K562 (cell line): Measurements from ENCODE around the gene RNASET2. TPM values are rescaled to one million over a fixed set of nuclear protein-coding genes. Genes with fewer than 3 reads are reported as not detected.
A peak's percentile ranks its signal among the peaks of the same experiment; 100 is the strongest.

ENCODE experiments used
- ATAC-seq: fragments of 200-7000 bp; cut with Tn5 transposase; 3 replicates; pipeline ENCODE4 v1.9.1; 2020; ENCODE audit warnings: moderate library complexity
- BruUV-seq: library from RNA; stranded (reverse); fragments of 400-500 nt; replicated peaks from 2 replicates; lab custom pipeline; 2021; lab: Mats Ljungman, UMichigan
- CTCF ChIA-PET: fragments of 300-600 bp; formaldehyde crosslinking; extraction: SDS; loops from one replicate; lab custom pipeline; 2021; ENCODE audit warnings: low intra/inter-chr PET ratio; lab: Yijun Ruan, JAX
- POLR2A ChIA-PET: fragments of 300-600, 350-650 bp; sonication (Branson Sonifier 250); formaldehyde crosslinking; extraction: SDS; loops from one replicate; lab custom pipeline; 2021; ENCODE audit warnings: antibody characterized with exemption, inconsistent platforms; lab: Yijun Ruan, JAX
- DNase-seq, 4 experiments: peaks; one replicate each; pipeline versions ENCODE4 v3.0.0 to v3.0.0-alpha.2; 2011 to 2018; ENCODE audit warnings: low spot score in 3 of 4, mixed read lengths in 3 of 4; ENCODE audit errors: extremely low read depth in 1 of 4
- FAIRE-seq: peaks from 2 replicates; lab custom pipeline; 2011; peaks lifted over from hg19 to GRCh38; lab: Jason Lieb, UNC
- H2AFZ ChIP-seq: 2 replicates; pipeline ENCODE4 v1.6.0; 2011; ENCODE audit warnings: low read depth, low read length, control low read depth, inconsistent platforms
- H3K27ac ChIP-seq: fragments of 200-600 bp; 3 replicates; pipeline ENCODE4 v1.8.0; 2011; ENCODE audit warnings: low read depth, mild to moderate bottlenecking, control low read depth, inconsistent platforms, low read length, moderate library complexity, mixed read lengths; ENCODE audit errors: extremely low read depth
- H3K27me3 ChIP-seq, 2 experiments: fragments of 300-600 bp in 1 of 2; 2 replicates in 1 of 2; 3 replicates in 1 of 2; pipeline versions ENCODE4 v1.6.0 to v1.8.0; 2011; ENCODE audit warnings: inconsistent platforms in 2 of 2, low read length in 2 of 2, mild to moderate bottlenecking in 1 of 2, mixed read lengths in 1 of 2, moderate library complexity in 1 of 2; ENCODE audit not compliant: control insufficient read depth in 2 of 2, insufficient read depth in 2 of 2
- H3K36me3 ChIP-seq: fragments of 300-600 bp; 3 replicates; pipeline ENCODE4 v1.8.0; 2011; ENCODE audit warnings: mild to moderate bottlenecking, low read length, inconsistent platforms; ENCODE audit not compliant: control insufficient read depth, insufficient read depth
- H3K4me1 ChIP-seq, 2 experiments: fragments of 200-600 bp in 1 of 2; replicated peaks in 1 of 2; 2 replicates in 1 of 2; 3 replicates in 1 of 2; pipeline versions ENCODE4 v1.5.1 to v1.8.0; 2011; ENCODE audit warnings: inconsistent platforms in 2 of 2, low read length in 2 of 2, mild to moderate bottlenecking in 1 of 2, mixed read lengths in 1 of 2, moderate library complexity in 1 of 2; ENCODE audit not compliant: control insufficient read depth in 2 of 2, insufficient read depth in 2 of 2
- H3K4me2 ChIP-seq: 2 replicates; pipeline ENCODE4 v1.6.1; 2011; ENCODE audit warnings: low read length, control low read depth, inconsistent platforms, mixed read lengths; ENCODE audit not compliant: insufficient read depth
- H3K4me3 ChIP-seq: fragments of 200-600 bp; sonication (generic), shearing (Covaris generic); 2 replicates; pipeline ENCODE4 v1.5.1; 2016; ENCODE audit warnings: control low read depth, inconsistent platforms
- H3K79me2 ChIP-seq: fragments of 200-600 bp; 3 replicates; pipeline ENCODE4 v1.8.0; 2011; ENCODE audit warnings: low read length, inconsistent platforms; ENCODE audit not compliant: control insufficient read depth, insufficient read depth
- H3K9ac ChIP-seq, 2 experiments: 2 replicates each; pipeline versions ENCODE4 v1.6.0 to v1.6.1; 2011; ENCODE audit warnings: low read depth in 2 of 2, low read length in 2 of 2, control low read depth in 1 of 2, inconsistent platforms in 1 of 2, mild to moderate bottlenecking in 1 of 2, mixed read lengths in 1 of 2; ENCODE audit not compliant: insufficient read depth in 1 of 2
- H3K9me1 ChIP-seq: one replicate; pipeline ENCODE4 v1.6.0; 2011; ENCODE audit warnings: inconsistent platforms, mild to moderate bottlenecking, low read length, moderate library complexity; ENCODE audit not compliant: control insufficient read depth, insufficient read depth
- H3K9me3 ChIP-seq: replicated peaks from 2 replicates; pipeline ENCODE4 v1.5.1; 2011; ENCODE audit warnings: low read depth, low read length, inconsistent platforms; ENCODE audit not compliant: control insufficient read depth, insufficient read depth
- H4K20me1 ChIP-seq: replicated peaks from 2 replicates; pipeline ENCODE4 v1.6.1; 2011; ENCODE audit warnings: low read length, inconsistent platforms, mixed read lengths; ENCODE audit not compliant: control insufficient read depth, insufficient read depth
- DPF2 ChIP-seq: fragments of 450-650 bp; IDR thresholded peaks from 2 replicates; pipeline ENCODE4 v1.6.1; 2016
- EGR1 ChIP-seq: fragments of 450-650 bp; conservative IDR thresholded peaks from 2 replicates; pipeline ENCODE4 v1.6.1; 2017; ENCODE audit warnings: mild to moderate bottlenecking
- HDAC6 ChIP-seq: IDR thresholded peaks from 2 replicates; pipeline ENCODE4 v1.6.1; 2012; ENCODE audit warnings: low read depth, mild to moderate bottlenecking, control low read depth, inconsistent platforms, low read length, moderate library complexity
- ILK ChIP-seq: fragments of 450-650 bp; IDR thresholded peaks from 2 replicates; pipeline ENCODE4 v1.6.1; 2016; ENCODE audit warnings: missing genetic modification characterization, low read depth, mild to moderate bottlenecking, missing compliant biosample characterization, moderate library complexity, borderline replicate concordance
- MAX ChIP-seq: sonication (generic); formaldehyde crosslinking; IDR thresholded peaks from 2 replicates; pipeline ENCODE4 v1.9.0; 2022; ENCODE audit warnings: mild to moderate bottlenecking, missing genetic modification reagents
- NFIC ChIP-seq: fragments of 450-650 bp; IDR thresholded peaks from 2 replicates; pipeline ENCODE4 v1.6.1; 2017; ENCODE audit warnings: mild to moderate bottlenecking, inconsistent platforms
- NFIX ChIP-seq: fragments of 250-450 bp; sonication (Bioruptor Pico); IDR thresholded peaks from 2 replicates; pipeline ENCODE4 v1.4.0; 2020; ENCODE audit warnings: low read depth, mild to moderate bottlenecking, moderate library complexity
- TCFL5 ChIP-seq: fragments of 250-450 bp; sonication (Bioruptor Pico); conservative IDR thresholded peaks from 2 replicates; pipeline ENCODE4 v1.6.1; 2021; ENCODE audit warnings: mild to moderate bottlenecking, moderate library complexity, matching md5 sums
- ZZZ3 ChIP-seq: fragments of 450-650 bp; IDR thresholded peaks from 2 replicates; pipeline ENCODE4 v1.6.1; 2016; ENCODE audit warnings: antibody characterized with exemption, mild to moderate bottlenecking, moderate library complexity
- WGBS: fragments of 100-300 bp; shearing (Covaris generic); methylation state at CpG from one replicate; pipeline ENCODE4 v1.1.6; 2016; ENCODE audit warnings: low coverage, mixed read lengths; ENCODE audit not compliant: insufficient coverage; ENCODE audit errors: missing lambda C conversion rate; 5-methylcytosine and 5-hydroxymethylcytosine counted together
- in situ Hi-C: fragments of 300-500 bp; cut with MboI; formaldehyde crosslinking; loops from 4 replicates; pipeline ENCODE4 v1.15.0; 2018; ENCODE audit warnings: inconsistent platforms, mixed read lengths
- intact Hi-C: fragments of 100-400 bp; cut with micrococcal nuclease; formaldehyde crosslinking; loops from 2 replicates; pipeline ENCODE4 v1.14.2; 2022
- polyA plus RNA-seq, 8 experiments: library from polyadenylated mRNA; depleted of rRNA in 4 of 8; stranded (reverse) in 5 of 8; unstranded in 3 of 8; fragments of >200 nt; fragmentation: Nextera tagmentation in 2 of 8; fragmentation: Illumina TruSeq in 1 of 8; extraction: Ambion mirVana in 2 of 8; extraction: Trizol in 1 of 8; gene quantifications; 2 replicates each; pipeline versions ENCODE4 v1.2.1 to v1.2.3, GENCODE V29; 2011 to 2014; ENCODE audit warnings: inconsistent platforms in 1 of 8, missing spikeins in 1 of 8
- total RNA-seq, 7 experiments: library from RNA; depleted of rRNA in 6 of 7; stranded (reverse); fragments of >200 nt in 6 of 7; fragmentation: Illumina TruSeq in 2 of 7; extraction: Trizol in 2 of 7; gene quantifications; 2 replicates each; pipeline versions ENCODE4 v1.2.1 to v1.2.3, GENCODE V29; 2011 to 2021; ENCODE audit warnings: low replicate concordance in 1 of 7

RNASET2 gene
- total and polyA plus RNA-seq, 9 of the 15 experiments (the other 6 are each of a cell fraction or from before 2014, with no cell fraction given), result 7.4 to 141 (median 91.3) TPM

GRCh38 chr6:166956444-166957086 lies at the start of gene RNASET2 (continued):
- TF ChIP-seq ZZZ3 (no peak), HDAC6 (no peak)
- TF ChIP-seq, all 486 proteins: peak for 113

- Histone ChIP-seq H2AFZ (no peak overlapping the region), H3K4me2 (no peak overlapping the region), H3K36me3 (peaks cover 87% of the 10 kb centered on the region), H3K27ac (no peak overlapping the region), H3K27me3 (no peaks in the 10 kb centered on the region), H3K9ac (peak overlapping the region in 1 of 2 experiments; percentile 67; a peak in 1 of 4 replicates), H3K9me3 (no peaks in the 10 kb centered on the region), H3K4me3 (no peak overlapping the region), H3K4me1 (peaks cover 3 to 20% of the 10 kb centered on the region in 2 experiments; a peak in 3 of 5 replicates), H3K79me2 (peaks cover 67% of the 10 kb centered on the region), H4K20me1 (no peaks in the 10 kb centered on the region; the same call in 1 of the 2 replicates), H3K9me1 (no peaks in the 10 kb centered on the region)
- intact Hi-C loops, result no loop called here
- peak; percentile 19 for FAIRE-seq
- ChIA-PET POLR2A (no interaction called here), CTCF (no interaction called here)
- 67% methylated on average over 12 of the region's 12 CpGs for WGBS
- peak; percentile 37 to 59 (median 47) for DNase-seq
- in situ Hi-C loops, result no loop called here
- peak; percentile 60 for ATAC-seq
- TF ChIP-seq NFIX (peak; percentile 76), MAX (CRISPR knock-in tag) (no peak), TCFL5 (CRISPR knock-in tag) (no peak), ILK (tag) (no peak), NFIC (peak; percentile 99), DPF2 (no peak), EGR1 (peak; percentile 63)
- no TSS peak for BruUV-seq
Measured at GRCh38 chr6:167005350-167006159, 49.2 kb upstream of the RNASET2 start.
